ENCODE measurements around the gene TRMO. TPM values are rescaled to one million over a fixed set of nuclear protein-coding genes. Genes with fewer than 3 reads are reported as not detected.

The TRMO gene
- total RNA-seq, 2 donors from 2014 or later, result 14.5 to 17.1 TPM

- 13 to 20% methylated on average over 40 to 60 of the region's 71 CpGs for WGBS, 2 donors
- intact Hi-C loops (cut with DNase I), result no loop called here
- Histone ChIP-seq H3K9me3 (no peaks in the 10 kb centered on the region), H3K27me3 (peaks cover 4 to 42% of the 10 kb centered on the region in 2 donors), H3K4me3 (no peak overlapping the region), H3K36me3 (replicated peaks in 1 of 2; ENCODE audit: insufficient read depth in 1 of 2, low read depth in 2 of 2) (no peaks in the 10 kb centered on the region), H3K27ac (no peak overlapping the region), H3K4me1 (peaks cover 38% of the 10 kb centered on the region)
- TF ChIP-seq POLR2A (IDR thresholded peaks at IDR 0.05) (no peak), CTCF (IDR thresholded peaks at IDR 0.05) (no peak)
- no peak for ATAC-seq
- DNase-seq, result no peak
Observed at GRCh38 chr9:97854696-97855485, 67.4 kb downstream of the TRMO start.

Small RNA genes within 50 kb of the gene (small RNA-seq; reads per million reads assigned to genes)
- gene RF00019, result not detected

Other genes with a start within 250 kb of the TRMO start
- 10 to 100 TPM in 1 of 2 donors, 1 to 10 TPM in 1; 9.6 to 15.8 TPM for gene XPA, start 225.2 kb downstream of the TRMO start, total RNA-seq
- gene FOXE1, start 69.3 kb downstream of the TRMO start, total RNA-seq, result not detected
- gene HEMGN, start 15.7 kb upstream of the TRMO start, total RNA-seq, result not detected
- 10 to 100 TPM; 38.4 to 65.9 TPM for gene ANP32B, start 60.8 kb upstream of the TRMO start, total RNA-seq
- gene NANS, start 134.2 kb upstream of the TRMO start, total RNA-seq, result 10 to 100 TPM; 31.4 to 45.2 TPM
- gene TRIM14, start 196.7 kb upstream of the TRMO start, total RNA-seq, result 1 to 10 TPM; 2.1 to 4.9 TPM

Measured in body of pancreas (tissue), 4 donors.